Activated naive CD4-positive, alpha-beta T cell treated with anti-CD3 and anti-CD28 coated beads, Interleukin-2, amount 50 U/mL, for 72 hours (primary cell): ENCODE results near the gene KCNIP4. TPM values are rescaled to one million over a fixed set of nuclear protein-coding genes. Genes with fewer than 3 reads are reported as not detected.

Source experiments
- ATAC-seq, 2 donors: fragments of 150-1000 bp; cut with Tn5 transposase; 2 replicates each; pipeline ENCODE4 v1.10.0; 2021; ENCODE audit warnings: mild to moderate bottlenecking in 2 of 2, moderate library complexity in 2 of 2
- DNase-seq, 2 donors: peaks; one replicate each; pipeline ENCODE4 v3.0.0; 2021 to 2022; ENCODE audit warnings: low spot score in 2 of 2
- H3K27ac Mint-ChIP-seq, 2 donors: one replicate each; pipeline ENCODE4 v1.8.0; 2022; ENCODE audit warnings: mild to moderate bottlenecking in 2 of 2, mixed read lengths in 2 of 2
- H3K36me3 Mint-ChIP-seq, 2 donors: one replicate each; pipeline ENCODE4 v1.8.0; 2022; ENCODE audit warnings: mixed read lengths in 2 of 2
- H3K9me3 Mint-ChIP-seq, 2 donors: one replicate each; pipeline ENCODE4 v1.8.0; 2022; ENCODE audit warnings: mixed read lengths in 2 of 2
- total RNA-seq, 2 donors: library from RNA; stranded (reverse); gene quantifications; one replicate each; pipeline ENCODE4 v1.2.3, GENCODE V29; 2022

KCNIP4 gene
- total RNA-seq, 2 donors from 2014 or later = not detected

DNA sequence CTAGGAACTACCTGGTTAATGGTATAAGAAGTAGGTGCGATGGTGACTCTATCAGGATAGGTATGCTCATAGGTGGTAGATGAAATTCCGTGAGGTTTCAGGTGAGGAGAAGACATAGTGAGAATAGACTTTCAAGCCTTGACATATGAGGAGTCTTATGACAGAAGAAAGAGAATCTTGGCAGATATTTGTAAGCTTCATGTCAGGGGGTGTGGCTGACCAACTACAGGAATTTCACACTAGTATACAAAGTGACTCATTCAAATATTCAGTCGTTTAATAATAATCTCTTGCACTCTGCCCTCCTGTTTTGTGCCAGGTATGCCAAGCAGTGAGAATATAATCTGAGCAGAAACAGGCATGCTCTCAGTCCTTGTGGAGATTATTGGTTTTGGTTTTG is 1225.6 kb downstream of the KCNIP4 start:
- Mint-ChIP-seq H3K36me3 (peaks cover 56% of the 10 kb centered on the region in 2 donors), H3K27ac (no peak overlapping the region), H3K9me3 (peaks cover 14 to 17% of the 10 kb centered on the region in 2 donors)
- DNase-seq (no peak), ATAC-seq (no peak)

DNA sequence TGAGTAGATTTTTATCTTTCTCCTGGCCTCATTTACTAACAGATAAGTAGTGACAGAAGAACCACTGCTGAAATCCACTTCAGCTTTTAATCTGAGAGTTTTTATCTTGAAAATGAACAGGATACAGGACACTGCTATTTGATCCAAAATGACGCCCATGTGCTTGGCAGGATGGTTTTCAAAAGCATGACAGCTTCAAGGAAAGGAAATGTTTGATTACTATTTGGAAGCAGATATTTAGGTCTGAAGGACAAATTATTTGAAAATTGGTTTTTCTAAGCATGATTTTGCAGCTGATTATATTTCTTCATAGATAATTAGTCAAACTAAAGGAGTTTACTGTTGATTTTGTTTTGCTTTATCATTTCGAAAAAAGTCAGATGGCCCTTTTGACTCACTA is 1237.2 kb downstream of the KCNIP4 start:
- DNase-seq (no peak), ATAC-seq (no peak)
- Mint-ChIP-seq H3K27ac (no peak overlapping the region), H3K9me3 (no peaks in the 10 kb centered on the region), H3K36me3 (peaks cover 25 to 27% of the 10 kb centered on the region in 2 donors)

DNA sequence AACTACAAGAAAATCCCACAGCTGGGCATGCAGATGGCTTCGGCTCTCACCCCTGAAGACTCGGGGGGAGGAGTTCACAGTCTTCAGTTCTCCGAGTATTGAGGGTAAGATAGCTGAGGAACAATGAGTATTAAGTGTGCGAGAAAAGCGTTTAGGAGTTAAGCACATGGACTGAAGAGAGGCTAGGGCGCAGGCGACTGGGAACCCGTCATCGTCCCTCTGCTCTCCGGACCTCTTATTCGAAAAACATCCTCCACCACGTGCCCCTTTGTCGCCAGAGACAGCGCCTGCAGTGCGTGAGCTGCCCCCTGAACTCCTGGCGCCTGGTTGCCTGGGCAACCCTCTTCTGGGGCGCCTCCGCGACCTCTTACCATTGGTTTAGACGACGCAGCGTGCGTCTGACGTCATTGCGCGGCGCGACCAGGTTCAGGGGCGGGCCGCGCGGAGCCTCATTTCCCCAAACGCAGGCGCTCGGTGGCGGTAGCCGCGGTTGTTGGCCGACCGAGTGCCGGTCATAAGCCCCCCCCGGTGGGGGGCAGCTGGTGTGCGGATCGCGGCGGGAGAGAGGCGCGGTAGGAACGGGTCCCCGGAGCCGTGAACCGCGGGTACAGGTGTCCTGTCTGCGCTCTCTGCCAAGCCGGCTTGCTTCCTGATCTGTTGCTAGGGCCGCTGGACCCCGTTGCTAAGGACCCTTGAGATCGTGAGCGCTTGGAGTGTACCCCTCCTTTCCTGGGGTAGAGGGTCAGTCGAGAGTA is 1248.4 kb downstream of the KCNIP4 start, which contains the start of gene PACRGL:
Gene PACRGL (plus strand): TSS at position 452 of the 755 bp plus-strand sequence. CDS start 4,024 bp downstream, outside the sequence.
- ATAC-seq (peak; percentile 100), DNase-seq (peak; percentile 86 to 88)
- Mint-ChIP-seq H3K36me3 (peaks cover 0 to 9% of the 10 kb centered on the region in 2 donors), H3K9me3 (no peaks in the 10 kb centered on the region), H3K27ac (peak within 1 kb of the TSS; percentile 96 to 97)

DNA sequence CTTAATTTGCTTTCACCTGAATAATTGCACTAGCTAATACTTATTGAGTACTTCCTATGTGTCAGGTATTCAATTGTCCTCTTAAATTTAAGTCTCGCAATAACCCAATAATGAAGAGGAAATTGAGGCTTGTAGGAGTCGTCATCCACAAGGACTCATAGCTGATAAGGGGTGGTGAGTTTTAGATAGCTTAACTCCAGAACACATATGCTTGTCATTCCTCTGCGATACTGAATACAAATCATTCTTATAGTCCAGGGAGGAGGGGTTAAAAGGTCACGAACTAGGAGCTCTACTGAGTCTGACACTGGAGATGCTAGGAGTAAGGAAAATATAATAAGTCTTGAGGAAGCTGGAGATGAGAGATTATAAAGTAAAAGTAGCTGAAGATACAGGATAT is 1249.8 kb downstream of the KCNIP4 start:
- H3K36me3 Mint-ChIP-seq = no peaks in the 10 kb centered on the region
- no peak for ATAC-seq
- DNase-seq = no peak
- H3K9me3 Mint-ChIP-seq = no peaks in the 10 kb centered on the region
- no peak overlapping the region for H3K27ac Mint-ChIP-seq

DNA sequence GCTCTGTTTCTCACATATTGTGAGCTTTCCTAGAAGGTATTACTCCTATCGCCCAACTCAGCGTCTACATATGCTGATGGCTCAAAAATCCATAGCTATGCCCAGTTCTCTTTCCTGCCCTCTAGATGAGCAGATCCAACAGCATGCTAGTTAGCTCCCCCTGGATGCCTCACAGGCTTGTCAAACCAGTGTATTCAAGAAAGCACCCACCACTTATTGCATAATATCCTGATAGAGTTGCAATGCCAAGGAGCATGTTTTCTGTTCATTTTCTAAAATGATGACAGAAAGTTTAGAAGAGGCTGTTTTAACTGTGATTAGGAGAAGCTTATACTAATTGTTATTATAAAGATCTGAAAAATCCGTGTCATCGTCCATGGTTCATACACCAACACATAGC is 1250.2 kb downstream of the KCNIP4 start:
- ATAC-seq (no peak), DNase-seq (no peak)
- Mint-ChIP-seq H3K27ac (no peak overlapping the region), H3K36me3 (no peaks in the 10 kb centered on the region), H3K9me3 (no peaks in the 10 kb centered on the region)

DNA sequence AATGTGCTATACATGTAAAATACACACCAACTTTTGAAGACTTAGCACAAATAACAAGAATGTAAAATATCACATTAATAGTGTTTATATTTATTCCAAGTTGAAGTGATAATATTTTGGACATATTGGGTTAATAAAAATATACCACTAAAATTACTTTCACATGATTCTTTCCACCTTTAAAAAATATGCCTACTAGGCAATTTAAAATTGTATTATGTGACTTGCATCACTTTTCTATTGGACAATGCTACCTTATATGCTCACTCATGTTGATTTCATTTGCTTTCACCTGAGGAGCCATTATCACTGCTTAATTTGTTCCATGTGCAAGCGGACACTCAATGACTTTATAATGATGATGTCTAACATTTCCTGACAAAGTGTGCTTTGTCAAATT is 1251.8 kb downstream of the KCNIP4 start:
- ATAC-seq = no peak

DNA sequence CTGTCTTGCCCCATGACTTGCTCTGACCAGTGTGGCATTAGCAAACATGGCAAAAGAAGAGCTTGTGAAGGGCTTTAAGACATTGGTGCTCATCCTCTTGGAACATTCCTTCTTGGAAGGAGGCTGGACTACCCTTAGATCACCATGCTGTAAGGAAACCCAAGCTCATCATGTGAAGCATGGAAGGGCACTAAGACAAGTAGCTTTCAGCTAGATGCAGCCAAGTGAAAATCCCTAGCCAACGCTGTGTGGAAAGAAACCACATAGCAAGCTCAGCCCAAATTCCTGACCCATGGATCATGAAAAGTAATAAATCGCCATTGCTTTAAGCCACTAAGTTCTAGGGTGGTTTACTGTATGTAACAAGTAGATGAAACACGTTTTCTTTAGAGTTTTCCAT is 1260.7 kb downstream of the KCNIP4 start:
- no peaks in the 10 kb centered on the region for H3K36me3 Mint-ChIP-seq
- ATAC-seq (no peak), DNase-seq (no peak)
- H3K27ac Mint-ChIP-seq = no peak overlapping the region
- no peaks in the 10 kb centered on the region for H3K9me3 Mint-ChIP-seq

More for the DNA sequence above, 1251.8 kb downstream of the KCNIP4 start:
- Mint-ChIP-seq H3K36me3 (no peaks in the 10 kb centered on the region), H3K9me3 (no peaks in the 10 kb centered on the region), H3K27ac (no peak overlapping the region)
- DNase-seq = no peak

DNA sequence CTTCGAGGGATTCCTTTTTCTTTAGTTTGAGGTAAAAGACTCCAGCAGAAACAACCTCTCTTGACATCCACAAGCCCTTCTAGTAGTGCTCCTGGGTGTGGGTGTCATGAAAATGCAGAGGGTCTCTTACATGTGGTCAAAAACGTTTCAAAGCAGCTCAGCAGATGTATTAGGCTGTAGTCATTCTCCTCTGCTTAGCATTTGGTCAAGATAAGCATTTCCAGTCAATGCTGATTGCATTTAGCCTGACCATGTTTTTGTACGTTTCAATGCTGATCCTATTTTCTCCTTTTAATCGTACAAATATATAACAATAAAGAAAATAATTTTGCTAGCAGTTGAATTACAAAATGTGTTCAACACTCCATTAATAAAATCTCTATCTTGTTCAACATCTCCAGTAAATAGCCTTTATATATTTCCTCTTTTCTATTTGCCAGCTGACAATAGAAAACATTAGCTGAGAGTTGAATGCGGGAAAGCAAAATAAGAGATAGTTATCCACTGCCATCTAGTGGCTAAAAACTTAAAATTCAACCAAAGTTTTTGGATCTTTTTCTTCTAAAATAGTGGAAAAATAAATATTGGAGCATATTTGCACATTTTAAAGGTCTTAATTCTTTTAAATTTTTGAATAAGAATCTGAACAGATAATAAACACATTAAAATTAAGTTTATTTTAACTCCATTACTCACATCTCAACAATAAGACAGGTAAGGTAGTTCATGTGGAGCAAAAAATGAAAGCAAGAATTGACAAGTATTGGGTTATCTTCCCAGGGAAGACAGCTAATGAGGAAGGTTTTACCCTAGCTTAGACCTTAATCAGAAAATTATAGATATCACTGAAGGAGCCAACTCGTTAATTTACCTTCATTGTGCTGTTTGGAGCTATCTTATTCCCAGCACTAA is 1263.5 kb downstream of the KCNIP4 start:
- no peak for ATAC-seq
- no peak for DNase-seq
- Mint-ChIP-seq H3K27ac (no peak overlapping the region), H3K9me3 (no peaks in the 10 kb centered on the region), H3K36me3 (no peaks in the 10 kb centered on the region)

DNA sequence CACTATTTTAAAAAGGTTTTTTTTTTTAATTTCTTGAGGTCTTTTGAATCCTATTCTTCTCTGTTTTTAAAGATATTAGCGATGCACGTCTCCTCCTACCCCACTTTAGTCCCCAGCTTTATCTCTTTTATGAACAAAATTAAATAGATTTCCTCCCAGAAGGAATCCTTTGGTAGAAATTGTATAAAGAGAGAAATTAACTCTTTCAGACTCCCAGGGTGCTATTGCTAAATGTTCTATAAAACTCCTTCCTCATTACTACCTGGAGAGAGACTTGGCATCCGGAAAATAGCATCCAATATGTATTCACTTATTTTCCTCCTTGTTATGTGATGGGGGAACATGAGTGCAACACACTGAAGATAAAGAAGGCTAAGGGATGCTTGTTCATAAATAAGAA is 1264.8 kb downstream of the KCNIP4 start:
- DNase-seq (no peak), ATAC-seq (no peak)
- Mint-ChIP-seq H3K36me3 (no peaks in the 10 kb centered on the region), H3K27ac (no peak overlapping the region), H3K9me3 (no peaks in the 10 kb centered on the region)

DNA sequence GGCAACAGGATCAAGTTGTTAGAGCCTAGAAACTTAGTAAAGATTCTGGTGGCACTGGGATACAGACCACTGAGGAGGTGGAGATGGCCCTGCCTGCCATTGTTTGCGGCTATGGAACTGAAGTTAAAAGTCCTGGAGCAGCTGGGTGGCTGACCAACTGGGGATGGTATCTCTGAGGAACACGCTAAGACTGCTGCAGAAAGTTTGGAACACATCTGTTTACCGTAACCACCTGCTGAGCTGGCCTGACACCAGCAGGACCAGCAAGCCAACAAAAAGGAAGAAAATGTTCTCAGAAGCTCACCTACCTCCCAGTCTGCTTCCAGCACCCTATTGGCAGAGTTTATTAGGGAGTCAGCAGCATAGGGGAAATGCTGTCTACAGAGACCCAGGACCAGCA is 1265.7 kb downstream of the KCNIP4 start:
- Mint-ChIP-seq H3K36me3 (no peaks in the 10 kb centered on the region), H3K9me3 (no peaks in the 10 kb centered on the region), H3K27ac (no peak overlapping the region)
- DNase-seq = no peak
- no peak for ATAC-seq

DNA sequence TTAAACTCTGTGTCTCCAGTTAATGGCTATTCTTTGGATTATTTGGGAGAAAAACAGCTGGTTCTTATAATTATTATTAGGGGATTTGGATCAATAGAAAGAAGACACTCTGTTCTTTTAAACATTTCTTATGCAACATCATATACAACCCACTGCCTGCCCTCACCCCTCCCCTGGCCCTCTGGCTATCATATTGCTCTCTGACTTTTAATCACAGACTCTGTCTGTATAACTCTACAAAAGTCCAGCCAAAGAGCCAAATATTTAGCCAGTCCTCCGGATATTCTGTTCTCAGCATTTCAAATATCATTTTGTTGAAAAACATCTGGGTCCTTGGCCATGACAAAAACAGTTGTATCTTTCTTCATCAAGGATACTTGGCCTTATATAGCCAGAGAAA is 1267.3 kb downstream of the KCNIP4 start:
- Mint-ChIP-seq H3K9me3 (no peaks in the 10 kb centered on the region), H3K27ac (no peak overlapping the region), H3K36me3 (no peaks in the 10 kb centered on the region)
- ATAC-seq = no peak
- no peak for DNase-seq

DNA sequence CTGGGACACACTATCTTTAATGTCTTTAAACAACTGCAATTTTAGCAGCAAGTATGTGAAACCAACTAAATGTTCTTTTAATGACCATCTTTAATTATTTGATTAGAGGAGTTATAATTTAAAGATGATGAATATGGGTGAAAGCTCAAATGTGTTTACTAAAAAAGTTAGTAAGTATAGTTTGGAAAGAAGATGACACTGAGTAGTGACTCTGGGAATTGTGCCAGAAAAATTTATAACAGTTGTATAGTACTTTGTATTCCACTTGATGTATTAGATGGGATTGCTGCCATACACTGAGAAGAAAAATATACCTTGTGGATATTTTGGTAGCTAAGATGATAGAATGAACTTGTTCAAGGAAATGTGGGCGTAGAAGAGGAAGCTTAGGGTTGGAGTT is 1267.8 kb downstream of the KCNIP4 start:
- DNase-seq = no peak
- H3K27ac Mint-ChIP-seq = no peak overlapping the region
- no peaks in the 10 kb centered on the region for H3K36me3 Mint-ChIP-seq
- no peaks in the 10 kb centered on the region for H3K9me3 Mint-ChIP-seq
- no peak for ATAC-seq

DNA sequence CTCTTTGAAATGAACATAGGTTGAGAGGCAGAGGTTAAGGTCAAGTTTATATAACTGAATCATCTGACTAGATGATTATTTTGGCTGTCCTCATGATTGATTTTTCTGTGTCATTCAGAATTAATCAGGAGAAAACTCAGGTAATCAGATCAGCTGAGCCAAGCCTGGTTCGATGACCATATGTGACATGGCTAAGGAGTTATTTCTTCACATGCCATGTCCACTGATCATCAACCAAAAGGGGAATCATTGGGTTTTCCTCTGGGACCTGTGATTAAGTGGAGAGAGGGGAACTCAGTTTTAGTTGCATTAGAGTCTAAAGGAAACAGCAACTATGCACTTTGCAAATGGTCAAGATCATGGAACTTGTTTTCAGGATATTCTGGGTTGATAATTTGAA is 1268.6 kb downstream of the KCNIP4 start:
- ATAC-seq = no peak
- no peaks in the 10 kb centered on the region for H3K9me3 Mint-ChIP-seq
- no peak for DNase-seq
- H3K36me3 Mint-ChIP-seq = no peaks in the 10 kb centered on the region
- no peak overlapping the region for H3K27ac Mint-ChIP-seq
